Epithelial cell of proximal tubule (primary cell): ENCODE results near the gene TMC4. TPM values are rescaled to one million over a fixed set of nuclear protein-coding genes. Genes with fewer than 3 reads are reported as not detected.
A peak's percentile ranks its signal among the peaks of the same experiment; 100 is the strongest.

ENCODE experiments used
- DNase-seq: peaks from one replicate; pipeline ENCODE4 v3.0.0-alpha.2; 2011; ENCODE audit warnings: low read depth
- H3K4me3 ChIP-seq: 2 replicates; pipeline ENCODE4 v1.5.1; 2011; ENCODE audit warnings: low read depth, mild to moderate bottlenecking, low read length
- CTCF ChIP-seq: conservative IDR thresholded peaks from 2 replicates; pipeline ENCODE4 v1.5.1; 2012; ENCODE audit warnings: low read depth, mild to moderate bottlenecking, low read length
- total RNA-seq: library from RNA; depleted of rRNA; stranded (reverse); fragments of >200 nt; gene quantifications from 2 replicates; pipeline ENCODE4 v1.2.3, GENCODE V29; 2015

The TMC4 gene
- total RNA-seq, 1 donor from 2014 or later = 9.5 TPM

- TF ChIP-seq CTCF = no peak
- no peak overlapping the region for H3K4me3 ChIP-seq
- no peak for DNase-seq
Observed at GRCh38 chr19:54206831-54207177, 33.8 kb upstream of the TMC4 start.

- no peak for TF ChIP-seq CTCF
- no peak for DNase-seq
- no peak overlapping the region for H3K4me3 ChIP-seq
Observed at GRCh38 chr19:54206030-54206830, 33.3 kb upstream of the TMC4 start.

GRCh38 chr19:54204767-54205468, 32.0 kb upstream of the TMC4 start:
- H3K4me3 ChIP-seq = no peak overlapping the region
- no peak for TF ChIP-seq CTCF
- no peak for DNase-seq

GRCh38 chr19:54203151-54203611, 30.2 kb upstream of the TMC4 start:
- DNase-seq = no peak
- TF ChIP-seq CTCF = no peak
- H3K4me3 ChIP-seq = peak overlapping the region; percentile 79

DNA sequence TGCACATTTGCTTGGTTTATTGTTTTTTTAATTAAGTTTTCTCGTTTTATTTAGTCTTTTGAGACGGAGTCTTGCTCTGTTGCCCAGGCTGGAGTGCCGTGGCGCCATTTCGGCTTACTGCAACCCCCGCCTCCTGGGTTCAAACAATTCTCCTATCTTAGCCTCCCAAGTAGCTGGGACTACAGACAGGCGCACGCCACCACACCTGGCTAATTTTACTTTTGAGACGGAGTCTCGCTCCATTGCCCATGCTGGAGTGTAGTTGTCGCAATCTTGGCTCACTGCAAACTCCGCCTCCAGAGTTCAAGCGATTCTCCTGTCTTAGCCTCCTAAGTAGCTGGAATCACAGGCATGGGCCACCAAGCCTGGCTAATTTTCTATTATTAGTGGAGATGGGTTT, 29.0 kb upstream of the TMC4 start:
- peak overlapping the region; percentile 79 for H3K4me3 ChIP-seq
- no peak for DNase-seq
- TF ChIP-seq CTCF = no peak

DNA sequence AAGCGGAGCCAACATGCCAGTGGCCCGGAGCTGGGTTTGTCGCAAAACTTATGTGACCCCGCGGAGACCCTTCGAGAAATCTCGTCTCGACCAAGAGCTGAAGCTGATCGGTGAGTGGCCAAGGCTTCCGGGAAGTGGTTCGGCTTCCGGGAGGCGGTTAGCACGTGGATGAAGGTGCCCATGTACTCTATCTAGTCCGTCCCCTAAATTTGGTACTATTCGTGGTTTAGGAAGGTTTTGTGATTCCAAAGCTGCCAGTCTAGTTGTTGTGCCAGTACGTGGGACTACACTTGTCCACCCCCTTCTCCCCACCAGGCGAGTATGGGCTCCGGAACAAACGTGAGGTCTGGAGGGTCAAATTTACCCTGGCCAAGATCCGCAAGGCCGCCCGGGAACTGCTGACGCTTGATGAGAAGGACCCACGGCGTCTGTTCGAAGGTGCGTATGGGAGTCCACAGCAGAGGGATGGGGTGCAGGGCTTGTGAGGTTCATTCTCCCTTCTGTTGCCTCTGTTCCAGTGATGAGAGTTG, 28.3 kb upstream of the TMC4 start:
- no peak for TF ChIP-seq CTCF
- DNase-seq = no peak
- peak overlapping the region; percentile 79 for H3K4me3 ChIP-seq

GRCh38 chr19:54199401-54199800, 26.4 kb upstream of the TMC4 start:
- no peak overlapping the region for H3K4me3 ChIP-seq
- TF ChIP-seq CTCF = no peak
- DNase-seq = no peak
